H1 (cell line): ENCODE data around the gene CORO2B. TPM values are rescaled to one million over a fixed set of nuclear protein-coding genes. Genes with fewer than 3 reads are reported as not detected.

ENCODE experiments used
- CTCF ChIA-PET: fragments of 300-600 bp; sonication (Branson Sonifier 250); formaldehyde crosslinking; loops from one replicate; lab custom pipeline; 2021; ENCODE audit not compliant: partially characterized antibody; lab: Charles Lee
- POLR2A ChIA-PET: fragments of 300-600 bp; sonication (Branson Sonifier 250); formaldehyde crosslinking; loops from one replicate; lab custom pipeline; 2021; ENCODE audit warnings: inconsistent platforms; ENCODE audit not compliant: partially characterized antibody; lab: Charles Lee
- DNase-seq, 2 experiments: peaks; one replicate each; pipeline versions ENCODE4 v3.0.0 to v3.0.0-alpha.2; 2010 to 2022; ENCODE audit warnings: low spot score in 2 of 2, low read depth in 1 of 2, mixed read lengths in 1 of 2
- FAIRE-seq: peaks from 2 replicates; lab custom pipeline; 2011; peaks lifted over from hg19 to GRCh38; lab: Jason Lieb, UNC
- H2AFZ ChIP-seq: 2 replicates; pipeline ENCODE4 v1.8.1; 2012; ENCODE audit warnings: low read length, inconsistent platforms
- H2AK5ac ChIP-seq: 2 replicates; pipeline ENCODE4 v1.6.1; 2013; ENCODE audit warnings: low read depth, low read length
- H2BK120ac ChIP-seq: replicated peaks from 2 replicates; pipeline ENCODE3; 2013; ENCODE audit warnings: low read depth, low read length, inconsistent platforms
- H2BK12ac ChIP-seq: 2 replicates; pipeline ENCODE4 v1.6.1; 2013; ENCODE audit warnings: low read depth, low read length
- H2BK15ac ChIP-seq: 2 replicates; pipeline ENCODE4 v1.6.1; 2013; ENCODE audit warnings: low read length
- H2BK20ac ChIP-seq: 2 replicates; pipeline ENCODE4 v1.6.1; 2013; ENCODE audit warnings: low read length
- H2BK5ac ChIP-seq: 2 replicates; pipeline ENCODE4 v1.6.1; 2013; ENCODE audit warnings: low read depth, low read length
- H3K14ac ChIP-seq: 2 replicates; pipeline ENCODE4 v1.6.1; 2013; ENCODE audit warnings: inconsistent platforms; ENCODE audit not compliant: insufficient read length
- H3K18ac ChIP-seq: 2 replicates; pipeline ENCODE4 v1.6.1; 2013; ENCODE audit warnings: low read length; ENCODE audit errors: extremely low read depth
- H3K23ac ChIP-seq: 2 replicates; pipeline ENCODE4 v1.6.1; 2013; ENCODE audit warnings: inconsistent platforms; ENCODE audit not compliant: insufficient read length
- H3K23me2 ChIP-seq: 2 replicates; pipeline ENCODE4 v1.6.1; 2013; ENCODE audit warnings: low read depth, low read length
- H3K27ac ChIP-seq: 2 replicates; pipeline ENCODE4 v1.6.1; 2011; ENCODE audit warnings: low read depth, low read length, inconsistent platforms
- H3K27me3 ChIP-seq, 4 experiments: replicated peaks in 1 of 4; 1 replicate in 1 of 4; 2 replicates in 3 of 4; pipeline versions ENCODE4 v1.6.1 to v1.8.1; 2011 to 2013; ENCODE audit warnings: low read length in 3 of 4, mild to moderate bottlenecking in 3 of 4, inconsistent platforms in 2 of 4, mixed read lengths in 2 of 4, moderate library complexity in 1 of 4; ENCODE audit not compliant: control insufficient read depth in 3 of 4, insufficient read depth in 3 of 4; ENCODE audit errors: extremely low read depth in 1 of 4
- H3K36me3 ChIP-seq, 4 experiments: 2 replicates each; pipeline versions ENCODE4 v1.6.1 to v1.8.1; 2011 to 2013; ENCODE audit warnings: mild to moderate bottlenecking in 4 of 4, low read length in 3 of 4, moderate library complexity in 2 of 4, control low read depth in 1 of 4, inconsistent platforms in 1 of 4; ENCODE audit not compliant: insufficient read depth in 4 of 4, control insufficient read depth in 2 of 4
- H3K4ac ChIP-seq: replicated peaks from 2 replicates; pipeline ENCODE3; 2013; ENCODE audit warnings: low read length, low read depth, mixed read lengths, inconsistent platforms; ENCODE audit not compliant: insufficient read length
- H3K4me1 ChIP-seq, 4 experiments: replicated peaks in 1 of 4; 1 replicate in 1 of 4; 2 replicates in 3 of 4; pipeline versions ENCODE4 v1.6.1 to v1.8.1; 2011 to 2013; ENCODE audit warnings: low read length in 3 of 4, inconsistent platforms in 2 of 4, mixed read lengths in 1 of 4; ENCODE audit not compliant: insufficient read depth in 4 of 4, control insufficient read depth in 3 of 4
- H3K4me2 ChIP-seq, 2 experiments: 2 replicates each; pipeline versions ENCODE4 v1.6.1 to v1.8.1; 2011 to 2013; ENCODE audit warnings: low read depth in 2 of 2, low read length in 2 of 2, control low read depth in 1 of 2, inconsistent platforms in 1 of 2, mild to moderate bottlenecking in 1 of 2; ENCODE audit not compliant: insufficient read depth in 1 of 2
- H3K4me3 ChIP-seq, 4 experiments: fragments of 200-600, 300-600 bp in 1 of 4; sonication (generic), shearing (Covaris generic), sonication (Bioruptor Twin) in 1 of 4; 2 replicates each; pipeline versions ENCODE4 v1.5.1 to v1.8.1; 2011 to 2016; ENCODE audit warnings: low read length in 4 of 4, low read depth in 3 of 4, control low read depth in 2 of 4, inconsistent platforms in 2 of 4, mild to moderate bottlenecking in 2 of 4, mixed read lengths in 1 of 4, moderate library complexity in 1 of 4; ENCODE audit not compliant: insufficient read depth in 2 of 4; ENCODE audit errors: extremely low read depth in 1 of 4
- H3K56ac ChIP-seq: replicated peaks from 2 replicates; pipeline ENCODE3; 2013; ENCODE audit warnings: low read depth, mild to moderate bottlenecking, mixed read lengths, low read length, inconsistent platforms; ENCODE audit not compliant: insufficient read length
- H3K79me1 ChIP-seq: 2 replicates; pipeline ENCODE4 v1.6.1; 2013; ENCODE audit warnings: low read depth, low read length, control low read depth
- H3K79me2 ChIP-seq, 2 experiments: 2 replicates each; pipeline versions ENCODE4 v1.6.1 to v1.8.1; 2012 to 2013; ENCODE audit warnings: low read length in 2 of 2, mild to moderate bottlenecking in 2 of 2, inconsistent platforms in 1 of 2; ENCODE audit not compliant: insufficient read depth in 2 of 2, control insufficient read depth in 1 of 2
- H3K9ac ChIP-seq, 4 experiments: replicated peaks in 1 of 4; 1 replicate in 1 of 4; 2 replicates in 3 of 4; pipeline versions ENCODE4 v1.6.1 to v1.8.1; 2011 to 2013; ENCODE audit warnings: low read depth in 3 of 4, low read length in 3 of 4, control low read depth in 2 of 4, mild to moderate bottlenecking in 2 of 4, moderate library complexity in 2 of 4, inconsistent platforms in 1 of 4; ENCODE audit errors: extremely low read depth in 1 of 4
- H3K9me3 ChIP-seq, 2 experiments: 2 replicates each; pipeline versions ENCODE4 v1.6.1 to v1.8.1; 2012 to 2013; ENCODE audit warnings: mild to moderate bottlenecking in 2 of 2, moderate library complexity in 2 of 2, control low read depth in 1 of 2, inconsistent platforms in 1 of 2, low read depth in 1 of 2, low read length in 1 of 2, mixed read lengths in 1 of 2; ENCODE audit not compliant: insufficient read depth in 2 of 2
- H4K20me1 ChIP-seq, 2 experiments: replicated peaks in 1 of 2; 2 replicates each; pipeline versions ENCODE3 to v1.8.1; 2011 to 2013; ENCODE audit warnings: inconsistent platforms in 2 of 2, low read length in 2 of 2, mild to moderate bottlenecking in 1 of 2; ENCODE audit not compliant: insufficient read depth in 2 of 2, control insufficient read depth in 1 of 2
- H4K5ac ChIP-seq: 2 replicates; pipeline ENCODE4 v1.6.1; 2013; ENCODE audit warnings: low read length, low read depth, mixed read lengths, inconsistent platforms; ENCODE audit not compliant: insufficient read length
- H4K8ac ChIP-seq: 2 replicates; pipeline ENCODE4 v1.8.0; 2013; ENCODE audit warnings: mild to moderate bottlenecking, moderate library complexity, low read length, inconsistent platforms; ENCODE audit not compliant: insufficient read depth; ENCODE audit errors: extremely low read depth
- H4K91ac ChIP-seq: replicated peaks from 2 replicates; pipeline ENCODE3; 2013; ENCODE audit warnings: low read length, mixed read lengths, inconsistent platforms; ENCODE audit not compliant: insufficient read length
- ATF2 ChIP-seq: IDR thresholded peaks from 2 replicates; pipeline ENCODE4 v1.6.1; 2012; ENCODE audit warnings: low read length, inconsistent platforms
- FOSL1 ChIP-seq: IDR thresholded peaks from 2 replicates; pipeline ENCODE4 v1.6.1; 2011; ENCODE audit warnings: mild to moderate bottlenecking, low read depth, low read length, moderate library complexity; ENCODE audit not compliant: insufficient read depth
- GTF2F1 ChIP-seq: IDR thresholded peaks from 2 replicates; pipeline ENCODE4 v1.6.1; 2012; ENCODE audit warnings: low read depth, low read length, improper control_type of control experiment, borderline replicate concordance
- HDAC6 ChIP-seq: IDR thresholded peaks from one replicate; pipeline ENCODE4 v1.7.1; 2012; ENCODE audit warnings: low read depth, mild to moderate bottlenecking, inconsistent platforms, low read length, moderate library complexity
- KDM4A ChIP-seq: IDR thresholded peaks from one replicate; pipeline ENCODE4 v1.7.1; 2012; ENCODE audit warnings: low read depth, mild to moderate bottlenecking, moderate library complexity, low read length, inconsistent platforms; ENCODE audit not compliant: severe bottlenecking
- NRF1 ChIP-seq: IDR thresholded peaks from 2 replicates; pipeline ENCODE4 v1.6.1; 2011; ENCODE audit warnings: mild to moderate bottlenecking, low read depth, low read length, improper control_type of control experiment
- SIX5 ChIP-seq: IDR thresholded peaks from 2 replicates; pipeline ENCODE4 v1.6.1; 2011; ENCODE audit warnings: mild to moderate bottlenecking, low read depth, low read length
- SP4 ChIP-seq: IDR thresholded peaks from 2 replicates; pipeline ENCODE4 v1.6.1; 2012; ENCODE audit warnings: low read length, inconsistent platforms
- TAF1 ChIP-seq: IDR thresholded peaks from 2 replicates; pipeline ENCODE4 v1.6.1; 2011; ENCODE audit warnings: mild to moderate bottlenecking, low read depth, low read length
- YY1 ChIP-seq: IDR thresholded peaks from 2 replicates; pipeline ENCODE4 v1.6.1; 2011; ENCODE audit warnings: low read depth, mild to moderate bottlenecking, low read length
- ZNF274 ChIP-seq: IDR thresholded peaks from 2 replicates; pipeline ENCODE4 v1.7.0; 2012; ENCODE audit warnings: low read length, borderline replicate concordance; ENCODE audit errors: extremely low read depth
- WGBS, 2 experiments: shearing (Covaris generic) in 1 of 2; methylation state at CpG; one replicate each; pipeline versions ENCODE4 v1.1.6 to v1.1.7; 2013 to 2015; ENCODE audit warnings: low lambda C conversion rate in 2 of 2, mixed read lengths in 2 of 2, inconsistent platforms in 1 of 2, low coverage in 1 of 2, missing lambda C conversion rate in 1 of 2; ENCODE audit not compliant: insufficient replicate concordance in 2 of 2, insufficient coverage in 1 of 2, insufficient read length in 1 of 2; ENCODE audit errors: extremely low coverage in 1 of 2, missing lambda C conversion rate in 1 of 2; 5-methylcytosine and 5-hydroxymethylcytosine counted together
- polyA plus RNA-seq, 7 experiments: library from polyadenylated mRNA; depleted of rRNA in 3 of 7; stranded (reverse) in 5 of 7; unstranded in 2 of 7; fragments of >200 nt in 5 of 7; fragments of 200-250 nt in 2 of 7; gene quantifications; 1 replicate in 5 of 7; 2 replicates in 1 of 7; 4 replicates in 1 of 7; pipeline versions ENCODE4 v1.2.1 to v1.2.3, GENCODE V29; 2011 to 2013; ENCODE audit warnings: missing spikeins in 2 of 7, mixed read lengths in 2 of 7
- total RNA-seq: library from RNA; stranded (reverse); fragmentation: NEBNext Ultra II Directional; extraction: Animal tissue kit (Norgen Biotek cat#: 25700); gene quantifications from 2 replicates; pipeline ENCODE4 v1.2.1, GENCODE V29; 2021

The CORO2B gene
- total and polyA plus RNA-seq, 2 of the 8 experiments (the other 6 are each of a cell fraction or from before 2014, with no cell fraction given) = 3.4 to 6.7 TPM

GRCh38 chr15:68557469-68558317 is 21.1 kb upstream of the CORO2B start:
- FAIRE-seq = no peak
- CTCF ChIA-PET = interaction anchor here (0.6 to 14.4 kb wide), 13 partner anchors 12 to 1910 kb away, joined by 3 to 721 read pairs (median 3); no protein-coding TSS in a partner anchor
- 91% methylated on average over 9 of the region's 9 CpGs; no CpG with 5 or more reads in 1 of the 2 experiments for WGBS, 2 experiments
- TF ChIP-seq YY1 = no peak
- no peak for TF ChIP-seq HDAC6
- no peak for TF ChIP-seq FOSL1
- no peak for TF ChIP-seq TAF1
- TF ChIP-seq ZNF274 = no peak
- no peak for TF ChIP-seq ATF2
- no peak for TF ChIP-seq SIX5
- TF ChIP-seq SP4 = no peak
- no peak for TF ChIP-seq GTF2F1
- no peak for TF ChIP-seq NRF1
- no peak for TF ChIP-seq KDM4A

More at GRCh38 chr15:68557469-68558317, 21.1 kb upstream of the CORO2B start:
- H2BK15ac ChIP-seq = no peak overlapping the region
- H3K79me2 ChIP-seq = no peaks in the 10 kb centered on the region
- no peak overlapping the region for H3K56ac ChIP-seq
- no peak overlapping the region for H4K91ac ChIP-seq
- H3K27ac ChIP-seq = no peak overlapping the region
- no peak overlapping the region for H3K18ac ChIP-seq
- H3K79me1 ChIP-seq = no peaks in the 10 kb centered on the region
- peak overlapping the region; percentile 98; the same call in 1 of the 2 replicates for H2BK12ac ChIP-seq
- H4K8ac ChIP-seq = peak overlapping the region; percentile 76
- no peaks in the 10 kb centered on the region for H4K20me1 ChIP-seq
- no peak for DNase-seq
- H2AFZ ChIP-seq = no peak overlapping the region
- H2BK5ac ChIP-seq = no peak overlapping the region
- H3K23me2 ChIP-seq = peaks cover 8% of the 10 kb centered on the region; the same call in 1 of the 2 replicates
- no peak overlapping the region for H4K5ac ChIP-seq
- H3K4me2 ChIP-seq = no peak overlapping the region; a peak in 1 of 4 replicates
- H3K9ac ChIP-seq = no peak overlapping the region
- no peak overlapping the region for H2BK20ac ChIP-seq
- no peaks in the 10 kb centered on the region for H3K36me3 ChIP-seq
- no peak overlapping the region for H3K23ac ChIP-seq
- no peaks in the 10 kb centered on the region for H3K9me3 ChIP-seq
- no peak overlapping the region for H3K4ac ChIP-seq
- H3K14ac ChIP-seq = no peak overlapping the region
- peaks cover 0 to 7% (median 4%) of the 10 kb centered on the region in 4 experiments; a peak in 3 of 7 replicates for H3K27me3 ChIP-seq
- no peak overlapping the region for H3K4me3 ChIP-seq
- POLR2A ChIA-PET = no interaction called here
- peak overlapping the region; percentile 57; the same call in 1 of the 2 replicates for H2AK5ac ChIP-seq
- H2BK120ac ChIP-seq = no peak overlapping the region
- peaks cover 0 to 22% (median 16%) of the 10 kb centered on the region in 4 experiments; a peak in 6 of 7 replicates for H3K4me1 ChIP-seq
